ENCODE results near the gene ONECUT2. TPM values are rescaled to one million over a fixed set of nuclear protein-coding genes. Genes with fewer than 3 reads are reported as not detected.

The ONECUT2 gene
- total RNA-seq, 1 experiment from 2014 or later, result 0.48 TPM

- no peak overlapping the region for H3K4me3 Mint-ChIP-seq
- H3T11ph ChIP-seq (ENCODE audit: low read length), result no peak overlapping the region
- no peaks in the 10 kb centered on the region for H3K79me2 ChIP-seq (ENCODE audit: insufficient read depth, low read length)
- H3K4me2 ChIP-seq (ENCODE audit: insufficient read depth, insufficient read length, low read length), result no peak overlapping the region
- H3K27ac Mint-ChIP-seq, result no peak overlapping the region
- TF ChIP-seq, protein P1, sequence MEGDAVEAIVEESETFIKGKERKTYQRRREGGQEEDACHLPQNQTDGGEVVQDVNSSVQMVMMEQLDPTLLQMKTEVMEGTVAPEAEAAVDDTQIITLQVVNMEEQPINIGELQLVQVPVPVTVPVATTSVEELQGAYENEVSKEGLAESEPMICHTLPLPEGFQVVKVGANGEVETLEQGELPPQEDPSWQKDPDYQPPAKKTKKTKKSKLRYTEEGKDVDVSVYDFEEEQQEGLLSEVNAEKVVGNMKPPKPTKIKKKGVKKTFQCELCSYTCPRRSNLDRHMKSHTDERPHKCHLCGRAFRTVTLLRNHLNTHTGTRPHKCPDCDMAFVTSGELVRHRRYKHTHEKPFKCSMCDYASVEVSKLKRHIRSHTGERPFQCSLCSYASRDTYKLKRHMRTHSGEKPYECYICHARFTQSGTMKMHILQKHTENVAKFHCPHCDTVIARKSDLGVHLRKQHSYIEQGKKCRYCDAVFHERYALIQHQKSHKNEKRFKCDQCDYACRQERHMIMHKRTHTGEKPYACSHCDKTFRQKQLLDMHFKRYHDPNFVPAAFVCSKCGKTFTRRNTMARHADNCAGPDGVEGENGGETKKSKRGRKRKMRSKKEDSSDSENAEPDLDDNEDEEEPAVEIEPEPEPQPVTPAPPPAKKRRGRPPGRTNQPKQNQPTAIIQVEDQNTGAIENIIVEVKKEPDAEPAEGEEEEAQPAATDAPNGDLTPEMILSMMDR (conservative IDR thresholded peaks at IDR 0.05), result no peak
- no peaks in the 10 kb centered on the region; the same call in 1 of the 2 replicates for H3K27me3 Mint-ChIP-seq (ENCODE audit: low read depth)
- no peaks in the 10 kb centered on the region for H3K79me1 ChIP-seq (ENCODE audit: insufficient read depth, low read depth, low read length, poor library complexity, severe bottlenecking)
- H3K56ac ChIP-seq (ENCODE audit: insufficient read length, low read depth, low read length), result no peak overlapping the region
- H3K36me3 Mint-ChIP-seq (ENCODE audit: insufficient read depth in 1 of 3, low read depth in 3 of 3), result no peaks in the 10 kb centered on the region
- no peak overlapping the region for H2AK5ac ChIP-seq (ENCODE audit: insufficient read length, low read length)
- no peak overlapping the region for H2BK12ac ChIP-seq (ENCODE audit: insufficient read length, low read depth, low read length)
- H3K4me1 Mint-ChIP-seq, result no peaks in the 10 kb centered on the region
- H3K9me3 ChIP-seq (ENCODE audit: control insufficient read depth, low read depth, low read length), result no peaks in the 10 kb centered on the region
- no peak overlapping the region for H2BK20ac ChIP-seq (ENCODE audit: low read depth, low read length, poor library complexity, severe bottlenecking)
- no peak for DNase-seq
- H3K9ac ChIP-seq (ENCODE audit: extremely low read depth, insufficient read length, low read length), result no peak overlapping the region
- no peak overlapping the region for H3K23ac ChIP-seq (ENCODE audit: insufficient read length, low read depth, low read length)
- H3K18ac ChIP-seq (ENCODE audit: insufficient read length, low read depth, low read length), result no peak overlapping the region
- no peaks in the 10 kb centered on the region for H3K23me2 ChIP-seq (ENCODE audit: insufficient read length, low read depth, low read length, poor library complexity, severe bottlenecking)
- H3K14ac ChIP-seq (ENCODE audit: insufficient read depth, low read length), result no peak overlapping the region
- H2BK15ac ChIP-seq (ENCODE audit: low read depth, low read length), result no peak overlapping the region
- H3K4ac ChIP-seq (ENCODE audit: low read depth, low read length), result no peak overlapping the region
- no peak overlapping the region for H4K8ac ChIP-seq (replicated peaks; ENCODE audit: insufficient read length, low read depth, low read length)
- H4K91ac ChIP-seq (ENCODE audit: insufficient read length, low read depth, low read length), result no peak overlapping the region
- H2BK120ac ChIP-seq (ENCODE audit: low read depth, low read length, poor library complexity, severe bottlenecking), result no peak overlapping the region
- H3K27ac ChIP-seq (ENCODE audit: insufficient read length, low read depth, low read length), result no peak overlapping the region
- no peaks in the 10 kb centered on the region for H3K9me3 Mint-ChIP-seq
- no peaks in the 10 kb centered on the region for H3K27me3 ChIP-seq (ENCODE audit: insufficient read depth, low read length)
- H4K5ac ChIP-seq (ENCODE audit: insufficient read length, low read depth, low read length), result no peak overlapping the region
- no peaks in the 10 kb centered on the region for H4K20me1 ChIP-seq (ENCODE audit: control insufficient read depth, insufficient read depth, insufficient read length)
- H2BK5ac ChIP-seq (ENCODE audit: insufficient read length, low read length), result no peak overlapping the region
- H2AFZ ChIP-seq (ENCODE audit: low read length), result no peak overlapping the region
- H3K4me1 ChIP-seq (ENCODE audit: insufficient read depth, low read length), result no peaks in the 10 kb centered on the region
- no CpG with 5 or more reads among the region's 10 CpGs for WGBS (ENCODE audit: extremely low coverage, insufficient read length, low lambda C conversion rate)
These were observed 83.4 kb downstream of the ONECUT2 start for GRCh38 chr18:57518533-57518932.

Measured in H9 (cell line).